Fibroblast of pulmonary artery (primary cell): Measurements from ENCODE around the gene DVL2.
A peak's percentile ranks its signal among the peaks of the same experiment; 100 is the strongest.
"Not testable (repeated sequence)": the region's sequence is repeated elsewhere in the genome, so short reads cannot be mapped to it uniquely, and the experiment has no call there.

Experiments used
- DNase-seq: peaks from one replicate; pipeline ENCODE4 v3.0.0-alpha.2; 2010; ENCODE audit warnings: low read depth
- H3K4me3 ChIP-seq: replicated peaks from 2 replicates; pipeline ENCODE4 v1.5.1; 2011; ENCODE audit warnings: low read depth, mild to moderate bottlenecking, control low read depth, low read length, moderate library complexity
- CTCF ChIP-seq: IDR thresholded peaks from 2 replicates; pipeline ENCODE4 v1.5.1; 2011; ENCODE audit warnings: mild to moderate bottlenecking, control low read depth, low read length, inconsistent platforms; ENCODE audit errors: missing control alignments

DVL2 gene

GRCh38 chr17:7184091-7184488, 50.2 kb downstream of the DVL2 start:
- no peak for DNase-seq
- no peak for TF ChIP-seq CTCF
- H3K4me3 ChIP-seq: no peak overlapping the region

GRCh38 chr17:7183433-7184090, 50.8 kb downstream of the DVL2 start:
- no peak for TF ChIP-seq CTCF
- no peak for DNase-seq
- H3K4me3 ChIP-seq: no peak overlapping the region

GRCh38 chr17:7182101-7182500, 52.2 kb downstream of the DVL2 start:
- DNase-seq, H3K4me3 ChIP-seq: not testable (repeated sequence)

GRCh38 chr17:7179317-7180254, 54.7 kb downstream of the DVL2 start, which contains the start of gene ASGR1:
Gene ASGR1, minus strand, starts transcription at chr17:7179370. Its CDS starts 807 bp downstream, at chr17:7178563.
- peak within 1 kb of the TSS; percentile 58 for H3K4me3 ChIP-seq
- DNase-seq: no peak
- no peak for TF ChIP-seq CTCF

GRCh38 chr17:7178973-7179316, 55.4 kb downstream of the DVL2 start:
- TF ChIP-seq CTCF: no peak
- no peak overlapping the region for H3K4me3 ChIP-seq

GRCh38 chr17:7177954-7178477, 56.3 kb downstream of the DVL2 start:
- no peak for TF ChIP-seq CTCF
- DNase-seq: peak; percentile 31
- peak overlapping the region; percentile 58 for H3K4me3 ChIP-seq

More at GRCh38 chr17:7178973-7179316, 55.4 kb downstream of the DVL2 start:
- DNase-seq: no peak
